ENCODE data around the gene NCLN. TPM values are rescaled to one million over a fixed set of nuclear protein-coding genes. Genes with fewer than 3 reads are reported as not detected.

The NCLN gene
- total and polyA plus RNA-seq, 9 of the 15 experiments (the other 6 are each of a cell fraction or from before 2014, with no cell fraction given): 3.8 to 126 (median 39.6) TPM

DNA sequence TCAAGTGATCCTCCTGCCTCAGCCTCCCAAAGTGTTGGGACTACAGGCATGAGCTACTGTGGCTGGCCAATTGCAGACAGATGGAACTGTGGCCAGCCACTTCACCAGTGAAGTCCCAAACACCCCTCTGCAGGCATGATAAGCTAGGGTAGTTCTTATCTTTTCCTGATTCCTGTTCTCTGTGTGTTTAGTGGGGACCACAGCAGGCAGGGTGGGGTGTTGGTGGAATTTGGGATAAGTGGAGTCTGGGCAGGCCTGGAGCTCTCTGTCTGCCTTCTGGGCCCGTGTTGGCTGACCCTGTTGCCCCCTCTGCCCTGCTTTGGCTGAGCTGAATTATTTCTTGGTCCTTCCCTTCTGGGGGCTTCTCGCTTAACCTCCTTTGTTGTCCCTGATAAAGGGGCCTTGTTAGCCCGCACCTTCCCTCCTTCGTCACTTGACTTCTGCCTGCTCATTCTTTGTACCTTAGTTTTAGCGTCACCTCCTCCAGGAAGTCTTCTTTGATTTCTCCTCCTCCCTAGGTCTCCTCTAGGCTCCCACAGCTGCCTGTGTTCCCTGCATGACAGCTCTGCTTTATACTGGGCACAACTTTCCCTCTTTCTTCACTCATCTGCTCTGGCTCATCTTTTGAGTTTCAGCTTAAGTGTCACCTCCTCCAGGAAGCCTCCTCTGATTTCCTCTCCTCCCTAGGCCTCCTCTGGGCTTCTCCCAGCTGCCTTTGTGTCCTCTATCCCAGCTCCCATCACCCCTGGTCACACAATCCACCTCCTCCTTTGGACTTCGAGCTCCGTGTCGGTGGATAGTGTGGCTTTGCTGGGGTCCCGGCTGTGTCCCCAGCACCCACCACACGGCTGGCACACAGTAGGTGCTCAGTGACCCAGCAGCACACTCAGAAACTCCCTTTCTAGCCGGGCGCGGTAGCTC lies 1.7 kb upstream of the NCLN start (continued):
- TF ChIP-seq HOMEZ (CRISPR knock-in tag; IDR thresholded peaks at IDR 0.05) (no peak), CCNT2 (IDR thresholded peaks at IDR 0.05; ENCODE audit: borderline replicate concordance, extremely low read depth, insufficient read length, low read depth, low read length) (peak; percentile 54), CSDE1 (IDR thresholded peaks at IDR 0.05) (0 out of 4 replicates have a peak, but pooled peaks of 1 of the 2 experiments have one; percentile 42), FUS (optimal IDR thresholded peaks at IDR 0.05; ENCODE audit: low read depth, low read length) (no peak), IFI16 (CRISPR knock-in tag; IDR thresholded peaks at IDR 0.05) (0 out of 2 replicates have a peak, but pooled peaks have one; percentile 20), NFRKB (IDR thresholded peaks at IDR 0.05; ENCODE audit: low read depth) (no peak), ELK1 (CRISPR knock-in tag; IDR thresholded peaks at IDR 0.05) (no peak), POLR3G (IDR thresholded peaks at IDR 0.05; ENCODE audit: extremely low read depth, insufficient read length, insufficient replicate concordance) (no peak), NBN (IDR thresholded peaks at IDR 0.05; ENCODE audit: low read depth) (peak; percentile 88), ELF2 (CRISPR knock-in tag; IDR thresholded peaks at IDR 0.05) (no peak), PCBP1 (IDR thresholded peaks at IDR 0.05; ENCODE audit: low read depth, low read length, poor library complexity, severe bottlenecking) (no peak), ZNF146 (CRISPR knock-in tag; IDR thresholded peaks at IDR 0.05; ENCODE audit: unreplicated experiment) (no peak)
- TF ChIP-seq, protein P1, sequence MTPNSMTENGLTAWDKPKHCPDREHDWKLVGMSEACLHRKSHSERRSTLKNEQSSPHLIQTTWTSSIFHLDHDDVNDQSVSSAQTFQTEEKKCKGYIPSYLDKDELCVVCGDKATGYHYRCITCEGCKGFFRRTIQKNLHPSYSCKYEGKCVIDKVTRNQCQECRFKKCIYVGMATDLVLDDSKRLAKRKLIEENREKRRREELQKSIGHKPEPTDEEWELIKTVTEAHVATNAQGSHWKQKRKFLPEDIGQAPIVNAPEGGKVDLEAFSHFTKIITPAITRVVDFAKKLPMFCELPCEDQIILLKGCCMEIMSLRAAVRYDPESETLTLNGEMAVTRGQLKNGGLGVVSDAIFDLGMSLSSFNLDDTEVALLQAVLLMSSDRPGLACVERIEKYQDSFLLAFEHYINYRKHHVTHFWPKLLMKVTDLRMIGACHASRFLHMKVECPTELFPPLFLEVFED (CRISPR knock-in tag; conservative IDR thresholded peaks at IDR 0.05): 0 out of 2 replicates have a peak, but pooled peaks have one; percentile 27
